SK-N-MC (cell line): ENCODE data around the gene DNAAF1.

Source experiments
- EZH2 ChIP-seq: fragments of 200-600 bp; sonication (generic); IDR thresholded peaks from one replicate; pipeline ENCODE4 v1.6.1; 2017; ENCODE audit warnings: antibody characterized with exemption
- FOXP2 ChIP-seq: optimal IDR thresholded peaks from 2 replicates; pipeline ENCODE3; 2011; ENCODE audit warnings: mild to moderate bottlenecking, moderate library complexity; ENCODE audit not compliant: insufficient read depth; ENCODE audit errors: extremely low read length, control extremely low read depth
- POLR2AphosphoS5 ChIP-seq: IDR thresholded peaks from 2 replicates; pipeline ENCODE4 v1.6.1; 2012; ENCODE audit warnings: mild to moderate bottlenecking, low read depth, low read length, borderline replicate concordance

- TF ChIP-seq EZH2 (no peak), POLR2AphosphoS5 (no peak), FOXP2 (no peak)
Measured at GRCh38 chr16:84095466-84095865, 49.6 kb upstream of the DNAAF1 start.
